Body of pancreas (tissue), 4 donors: ENCODE measurements around the gene NDRG3.
"Not testable (repeated sequence)": the region's sequence is repeated elsewhere in the genome, so short reads cannot be mapped to it uniquely, and the experiment has no call there.

Experiments used
- CTCF ChIP-seq, 7 experiments: fragments of 450-650 bp in 4 of 7; fragments of 200-600 bp in 3 of 7; sonication (generic) in 3 of 7; IDR thresholded peaks; one replicate each; pipeline ENCODE4 v1.5.1; 2016 to 2019; ENCODE audit warnings: antibody characterized with exemption in 7 of 7
- POLR2A ChIP-seq, 3 donors: fragments of 450-650 bp; IDR thresholded peaks; one replicate each; pipeline ENCODE4 v1.6.1; 2016; ENCODE audit warnings: antibody characterized with exemption in 3 of 3, mild to moderate bottlenecking in 2 of 3

GRCh38 chr20:36695467-36695866, 50.4 kb downstream of the NDRG3 start:
- not testable (repeated sequence) for TF ChIP-seq CTCF, POLR2A (IDR thresholded peaks at IDR 0.05)
